ENCODE data around the gene FBP1. TPM values are rescaled to one million over a fixed set of nuclear protein-coding genes. Genes with fewer than 3 reads are reported as not detected.

Gene FBP1
- polyA plus RNA-seq, 3 donors, result 82.2 to 95.5 (median 84.4) TPM

DNA sequence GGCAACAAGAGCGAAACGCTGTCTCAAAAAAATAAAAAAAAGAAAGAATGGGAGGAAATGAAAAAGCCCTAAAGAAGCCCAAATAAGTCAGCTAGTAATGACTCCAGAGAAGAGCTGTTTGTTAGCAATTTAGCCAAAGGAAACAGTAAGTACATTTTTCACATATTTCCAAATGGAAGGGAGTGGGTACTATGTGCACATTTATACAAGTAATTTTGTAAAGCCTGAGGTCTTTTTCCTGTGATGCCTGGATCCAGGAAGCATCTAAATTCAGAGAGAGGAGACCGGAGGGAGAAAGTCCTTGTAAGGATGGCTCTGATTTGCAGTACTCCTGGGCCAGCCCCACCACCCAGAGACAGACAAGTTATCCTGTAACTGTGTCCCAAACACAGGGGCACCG lies 14.7 kb downstream of the FBP1 start:
- Histone ChIP-seq H3K79me2 (ENCODE audit: insufficient read depth, low read length) (no peaks in the 10 kb centered on the region), H3K4me2 (replicated peaks; ENCODE audit: extremely low read depth, low read length, poor library complexity, severe bottlenecking) (no peak overlapping the region), H3K4me1 (ENCODE audit: control insufficient read depth in 1 of 2, insufficient read depth in 2 of 2, low read length in 2 of 2) (no peaks in the 10 kb centered on the region), H3K4me3 (replicated peaks in 1 of 3; ENCODE audit: low read depth in 2 of 3, low read length in 3 of 3) (no peak overlapping the region), H3K9ac (ENCODE audit: insufficient read depth, low read length, poor library complexity, severe bottlenecking) (no peak overlapping the region), H4K20me1 (ENCODE audit: insufficient read depth, low read length) (no peaks in the 10 kb centered on the region), H2AFZ (ENCODE audit: insufficient read depth, low read depth, low read length, poor library complexity, severe bottlenecking) (no peak overlapping the region), H3K9me3 (replicated peaks in 1 of 2; ENCODE audit: control insufficient read depth in 1 of 2, insufficient read depth in 1 of 2, low read length in 2 of 2) (no peaks in the 10 kb centered on the region), H3K36me3 (replicated peaks in 1 of 2; ENCODE audit: control insufficient read depth in 1 of 2, insufficient read depth in 2 of 2, low read length in 2 of 2) (peaks cover 0 to 18% of the 10 kb centered on the region in 2 donors), H3K27me3 (ENCODE audit: control insufficient read depth in 2 of 2, insufficient read depth in 2 of 2, low read length in 2 of 2) (no peaks in the 10 kb centered on the region), H3K27ac (ENCODE audit: low read depth in 1 of 2, low read length in 2 of 2) (peak overlapping the region in 1 of 2 donors; percentile 20)
- peaks cover 14 to 27% of the 10 kb centered on the region in 2 donors for H3K36me3 Mint-ChIP-seq
- peaks cover 0 to 2% (median 0%) of the 10 kb centered on the region in 3 donors for H3K27me3 Mint-ChIP-seq (ENCODE audit: low read depth in 3 of 3)
- no CpG with 5 or more reads among the region's 4 CpGs for WGBS (ENCODE audit: insufficient coverage)
- peak overlapping the region in 3 of 7 donors; percentile 48 to 73 (median 54) for H3K27ac Mint-ChIP-seq
- H3K4me1 Mint-ChIP-seq, result peaks cover 13% of the 10 kb centered on the region
- H3K4me3 Mint-ChIP-seq, result no peak overlapping the region
- no peak for DNase-seq
- intact Hi-C loops (cut with micrococcal nuclease), result loop anchor here (5.0 kb wide), 2 partner anchors 38 to 43 kb away; no protein-coding TSS in a partner anchor
- TF ChIP-seq, protein P1, sequence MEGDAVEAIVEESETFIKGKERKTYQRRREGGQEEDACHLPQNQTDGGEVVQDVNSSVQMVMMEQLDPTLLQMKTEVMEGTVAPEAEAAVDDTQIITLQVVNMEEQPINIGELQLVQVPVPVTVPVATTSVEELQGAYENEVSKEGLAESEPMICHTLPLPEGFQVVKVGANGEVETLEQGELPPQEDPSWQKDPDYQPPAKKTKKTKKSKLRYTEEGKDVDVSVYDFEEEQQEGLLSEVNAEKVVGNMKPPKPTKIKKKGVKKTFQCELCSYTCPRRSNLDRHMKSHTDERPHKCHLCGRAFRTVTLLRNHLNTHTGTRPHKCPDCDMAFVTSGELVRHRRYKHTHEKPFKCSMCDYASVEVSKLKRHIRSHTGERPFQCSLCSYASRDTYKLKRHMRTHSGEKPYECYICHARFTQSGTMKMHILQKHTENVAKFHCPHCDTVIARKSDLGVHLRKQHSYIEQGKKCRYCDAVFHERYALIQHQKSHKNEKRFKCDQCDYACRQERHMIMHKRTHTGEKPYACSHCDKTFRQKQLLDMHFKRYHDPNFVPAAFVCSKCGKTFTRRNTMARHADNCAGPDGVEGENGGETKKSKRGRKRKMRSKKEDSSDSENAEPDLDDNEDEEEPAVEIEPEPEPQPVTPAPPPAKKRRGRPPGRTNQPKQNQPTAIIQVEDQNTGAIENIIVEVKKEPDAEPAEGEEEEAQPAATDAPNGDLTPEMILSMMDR (IDR thresholded peaks at IDR 0.05), result no peak
- H3K9me3 Mint-ChIP-seq, result peaks cover 0 to 3% (median 0%) of the 10 kb centered on the region in 7 donors

DNA sequence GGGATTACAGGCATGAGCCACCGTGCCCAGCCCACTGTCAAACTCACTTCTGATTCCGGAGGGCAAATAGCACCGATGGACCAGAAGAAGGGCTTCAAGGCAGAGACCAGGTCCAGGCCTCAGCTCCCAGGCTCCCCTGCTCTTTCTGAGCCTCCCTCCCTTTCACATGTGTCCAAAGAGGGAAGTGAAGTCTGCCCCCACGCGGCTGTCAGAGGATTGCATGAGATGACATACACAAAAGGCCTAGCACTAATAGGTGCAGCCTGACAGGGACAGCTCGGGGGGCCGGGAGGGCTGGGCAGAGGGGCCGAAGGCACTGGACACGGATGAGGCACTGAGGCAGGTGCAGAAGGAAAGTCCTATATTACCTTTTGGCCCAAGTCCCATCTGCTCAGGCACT lies 16.1 kb downstream of the FBP1 start:
- Histone ChIP-seq H3K4me2 (replicated peaks; ENCODE audit: extremely low read depth, low read length, poor library complexity, severe bottlenecking) (no peak overlapping the region), H3K9me3 (replicated peaks in 1 of 2; ENCODE audit: control insufficient read depth in 1 of 2, insufficient read depth in 1 of 2, low read length in 2 of 2) (no peaks in the 10 kb centered on the region), H3K27ac (ENCODE audit: low read depth in 1 of 2, low read length in 2 of 2) (no peak overlapping the region), H3K27me3 (ENCODE audit: control insufficient read depth in 2 of 2, insufficient read depth in 2 of 2, low read length in 2 of 2) (no peaks in the 10 kb centered on the region), H3K36me3 (replicated peaks in 1 of 2; ENCODE audit: control insufficient read depth in 1 of 2, insufficient read depth in 2 of 2, low read length in 2 of 2) (peaks cover 9 to 32% of the 10 kb centered on the region in 2 donors), H3K79me2 (ENCODE audit: insufficient read depth, low read length) (no peaks in the 10 kb centered on the region), H3K4me3 (replicated peaks in 1 of 3; ENCODE audit: low read depth in 2 of 3, low read length in 3 of 3) (no peak overlapping the region), H2AFZ (ENCODE audit: insufficient read depth, low read depth, low read length, poor library complexity, severe bottlenecking) (no peak overlapping the region), H3K4me1 (ENCODE audit: control insufficient read depth in 1 of 2, insufficient read depth in 2 of 2, low read length in 2 of 2) (no peaks in the 10 kb centered on the region), H3K9ac (ENCODE audit: insufficient read depth, low read length, poor library complexity, severe bottlenecking) (no peak overlapping the region), H4K20me1 (ENCODE audit: insufficient read depth, low read length) (no peaks in the 10 kb centered on the region)
- WGBS (ENCODE audit: insufficient coverage), result 64% methylated on average over 6 of the region's 9 CpGs
- Mint-ChIP-seq H3K27me3 (ENCODE audit: low read depth in 3 of 3) (peaks cover 0 to 2% (median 0%) of the 10 kb centered on the region in 3 donors), H3K9me3 (peaks cover 0 to 3% (median 0%) of the 10 kb centered on the region in 7 donors), H3K4me3 (no peak overlapping the region), H3K27ac (peak overlapping the region in 2 of 7 donors; percentile 14 to 45), H3K4me1 (peaks cover 13% of the 10 kb centered on the region), H3K36me3 (peaks cover 25 to 34% of the 10 kb centered on the region in 2 donors)
- intact Hi-C loops (cut with micrococcal nuclease), result loop anchor here in 1 of 2 donors (5.0 kb wide), 1 partner anchor 44 kb away; no protein-coding TSS in a partner anchor
- peak; percentile 42 to 52 (median 48) for DNase-seq
- TF ChIP-seq, protein P1 (IDR thresholded peaks at IDR 0.05), result peak; percentile 69
